Fibroblast of pulmonary artery (primary cell): ENCODE data around the gene GYS1.

Experiments
- DNase-seq: peaks from one replicate; pipeline ENCODE4 v3.0.0-alpha.2; 2010; ENCODE audit warnings: low read depth
- H3K4me3 ChIP-seq: replicated peaks from 2 replicates; pipeline ENCODE4 v1.5.1; 2011; ENCODE audit warnings: low read depth, mild to moderate bottlenecking, control low read depth, low read length, moderate library complexity
- CTCF ChIP-seq: IDR thresholded peaks from 2 replicates; pipeline ENCODE4 v1.5.1; 2011; ENCODE audit warnings: mild to moderate bottlenecking, control low read depth, low read length, inconsistent platforms; ENCODE audit errors: missing control alignments

The GYS1 gene

GRCh38 chr19:48962849-48963165 lies 30.3 kb downstream of the GYS1 start:
- no peak for DNase-seq
- H3K4me3 ChIP-seq: no peak overlapping the region
- no peak for TF ChIP-seq CTCF

GRCh38 chr19:48962029-48962848 lies 30.9 kb downstream of the GYS1 start:
- peak; percentile 33 for DNase-seq
- TF ChIP-seq CTCF: no peak

GRCh38 chr19:48961673-48962028 lies 31.5 kb downstream of the GYS1 start:
- no peak for DNase-seq
- no peak for TF ChIP-seq CTCF
- no peak overlapping the region for H3K4me3 ChIP-seq

More at GRCh38 chr19:48962029-48962848, 30.9 kb downstream of the GYS1 start:
- no peak overlapping the region for H3K4me3 ChIP-seq

- TF ChIP-seq CTCF: no peak
- DNase-seq: no peak
- no peak overlapping the region for H3K4me3 ChIP-seq
Measured at GRCh38 chr19:48961051-48961649, 32.0 kb downstream of the GYS1 start.

- TF ChIP-seq CTCF: no peak
- no peak for DNase-seq
- H3K4me3 ChIP-seq: no peak overlapping the region
Measured at GRCh38 chr19:48959341-48960239, 33.5 kb downstream of the GYS1 start.

GRCh38 chr19:48958006-48958405 lies 35.1 kb downstream of the GYS1 start:
- TF ChIP-seq CTCF: no peak
- no peak for DNase-seq

More at GRCh38 chr19:48958006-48958405, 35.1 kb downstream of the GYS1 start:
- H3K4me3 ChIP-seq: no peak overlapping the region
